Activated naive CD4-positive, alpha-beta T cell treated with anti-CD3 and anti-CD28 coated beads, Interleukin-2, amount 50 U/mL, for 72 hours (primary cell): ENCODE results near the gene UTP25. TPM values are rescaled to one million over a fixed set of nuclear protein-coding genes. Genes with fewer than 3 reads are reported as not detected.
A peak's percentile ranks its signal among the peaks of the same experiment; 100 is the strongest.
"Not testable (repeated sequence)": the region's sequence is repeated elsewhere in the genome, so short reads cannot be mapped to it uniquely, and the experiment has no call there.

Experiments
- ATAC-seq, 2 donors: fragments of 150-1000 bp; cut with Tn5 transposase; 2 replicates each; pipeline ENCODE4 v1.10.0; 2021; ENCODE audit warnings: mild to moderate bottlenecking in 2 of 2, moderate library complexity in 2 of 2
- DNase-seq, 2 donors: peaks; one replicate each; pipeline ENCODE4 v3.0.0; 2021 to 2022; ENCODE audit warnings: low spot score in 2 of 2
- H3K27ac Mint-ChIP-seq, 2 donors: one replicate each; pipeline ENCODE4 v1.8.0; 2022; ENCODE audit warnings: mild to moderate bottlenecking in 2 of 2, mixed read lengths in 2 of 2
- H3K36me3 Mint-ChIP-seq, 2 donors: one replicate each; pipeline ENCODE4 v1.8.0; 2022; ENCODE audit warnings: mixed read lengths in 2 of 2
- H3K9me3 Mint-ChIP-seq, 2 donors: one replicate each; pipeline ENCODE4 v1.8.0; 2022; ENCODE audit warnings: mixed read lengths in 2 of 2
- total RNA-seq, 2 donors: library from RNA; stranded (reverse); gene quantifications; one replicate each; pipeline ENCODE4 v1.2.3, GENCODE V29; 2022

The UTP25 gene, protein sequence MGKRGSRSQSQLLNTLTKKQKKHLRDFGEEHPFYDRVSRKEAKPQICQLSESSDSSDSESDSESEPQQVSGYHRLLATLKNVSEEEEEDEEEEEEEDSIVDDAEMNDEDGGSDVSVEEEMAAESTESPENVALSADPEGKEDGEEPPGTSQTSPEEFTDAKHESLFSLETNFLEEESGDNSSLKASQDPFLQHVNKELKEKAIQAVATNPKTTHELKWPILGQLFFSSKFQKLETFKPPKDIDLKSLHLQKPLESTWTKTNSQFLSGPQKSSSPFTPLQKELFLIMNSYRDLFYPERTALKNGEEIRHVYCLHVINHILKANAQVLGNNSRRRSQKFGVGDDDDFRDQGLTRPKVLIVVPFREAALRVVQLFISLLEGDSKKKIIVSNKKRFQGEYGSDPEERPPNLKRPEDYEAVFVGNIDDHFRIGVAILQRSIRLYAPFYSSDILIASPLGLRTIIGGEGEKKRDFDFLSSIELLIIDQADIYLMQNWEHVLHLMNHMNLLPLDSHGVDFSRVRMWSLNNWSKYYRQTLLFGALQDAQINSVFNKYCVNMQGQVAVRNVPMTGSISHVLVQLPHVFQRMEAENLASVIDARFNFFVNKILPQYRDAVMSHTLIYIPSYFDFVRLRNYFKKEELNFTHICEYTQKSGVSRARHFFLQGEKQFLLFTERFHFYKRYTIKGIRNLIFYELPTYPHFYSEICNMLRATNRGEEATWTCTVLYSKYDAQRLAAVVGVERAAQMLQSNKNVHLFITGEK
- 10 to 100 TPM; 11.3 to 11.4 TPM for total RNA-seq

DNA sequence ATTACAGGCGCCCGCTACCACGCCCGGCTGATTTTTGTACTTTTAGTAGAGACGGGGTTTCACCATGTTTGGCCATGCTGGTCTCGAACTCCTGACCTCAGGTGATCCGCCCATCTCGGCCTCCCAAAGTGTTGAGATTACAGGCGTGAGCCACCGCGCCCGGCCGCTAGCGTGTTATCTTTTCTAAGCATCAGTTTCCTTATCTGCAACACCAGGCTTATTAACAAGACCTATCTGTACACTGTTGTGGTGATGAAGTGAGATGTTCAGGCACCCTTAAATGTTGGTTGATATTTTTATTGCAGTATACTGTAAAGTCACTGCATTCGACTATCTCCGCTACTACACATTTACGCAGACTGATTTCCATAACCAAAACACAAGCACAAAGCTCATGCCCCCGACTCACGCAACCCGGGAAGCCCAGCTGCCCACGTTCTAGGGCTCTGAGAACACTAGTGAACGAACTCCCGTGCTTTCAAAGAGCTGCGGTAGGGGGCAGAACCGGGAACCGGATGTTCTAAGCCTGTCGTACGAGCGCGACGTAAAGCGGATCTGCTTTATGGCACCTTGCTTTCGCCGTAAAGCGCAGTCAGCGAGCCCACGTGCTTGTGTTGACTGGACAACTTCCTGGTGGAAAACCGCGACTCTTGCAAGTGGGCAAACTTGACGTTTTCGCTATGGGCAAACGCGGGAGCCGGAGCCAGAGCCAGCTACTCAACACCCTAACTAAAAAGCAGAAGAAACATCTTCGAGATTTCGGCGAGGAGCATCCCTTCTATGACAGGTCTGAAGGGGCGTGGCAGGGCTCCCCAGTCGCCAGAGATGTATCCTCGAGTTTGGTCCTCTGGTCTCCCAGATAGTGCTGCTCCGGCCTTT lies at the start of gene UTP25:
Gene UTP25, plus strand, starts transcription at position 589 of the 879 bp plus-strand sequence. Its CDS starts 92 bp downstream, at position 681.
- DNase-seq (peak; percentile 89 to 94), ATAC-seq (peak; percentile 88 to 92)
- Mint-ChIP-seq H3K27ac (peak within 1 kb of the TSS; percentile 93 to 96), H3K36me3 (peaks cover 12 to 30% of the 10 kb centered on the region in 2 donors), H3K9me3 (no peaks in the 10 kb centered on the region)

DNA sequence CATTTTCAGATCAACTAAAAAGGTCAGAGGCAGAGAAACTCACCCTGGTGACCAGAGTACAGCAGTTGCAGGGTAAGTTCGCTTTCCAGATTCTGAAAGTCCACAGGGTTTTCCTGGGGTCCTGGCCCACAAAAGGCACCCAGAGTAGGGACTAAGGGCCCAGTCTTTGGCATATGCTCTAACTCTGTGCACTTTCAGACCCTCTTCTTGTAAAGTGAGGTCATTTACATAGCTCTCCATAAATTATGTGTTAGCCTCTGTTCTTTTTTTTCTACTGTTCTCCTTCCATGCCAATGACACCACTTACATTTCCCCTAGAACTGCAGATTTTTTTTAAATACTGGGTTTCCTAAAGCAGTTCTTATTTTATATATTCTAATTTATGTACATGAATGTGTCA lies 49.7 kb upstream of the UTP25 start:
- DNase-seq: no peak
- peaks cover 23 to 30% of the 10 kb centered on the region in 2 donors for H3K36me3 Mint-ChIP-seq
- peak overlapping the region in 1 of 2 donors; percentile 5 for H3K27ac Mint-ChIP-seq
- H3K9me3 Mint-ChIP-seq: no peaks in the 10 kb centered on the region
- no peak for ATAC-seq

DNA sequence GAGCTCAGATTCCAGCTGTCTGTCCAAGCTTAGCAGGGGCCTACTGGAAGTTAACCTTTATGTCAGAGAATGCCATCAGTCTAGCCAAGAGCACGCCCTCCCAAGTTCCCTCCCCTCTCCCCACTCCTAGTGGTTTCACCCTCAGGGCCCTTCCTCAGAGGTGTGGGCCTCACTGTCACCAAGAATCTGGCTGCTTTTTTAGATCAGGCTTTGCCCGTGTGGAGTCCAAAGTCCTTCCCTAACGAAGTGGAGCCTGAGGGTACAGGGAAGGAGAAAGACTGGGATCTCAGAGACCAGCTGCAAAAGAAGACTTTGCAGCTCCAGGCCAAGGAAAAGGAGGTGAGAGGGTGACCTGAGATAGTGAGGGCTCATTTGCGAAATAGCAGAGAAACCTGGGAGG lies 47.5 kb upstream of the UTP25 start:
- Mint-ChIP-seq H3K9me3 (peaks cover under 1 to 2% of the 10 kb centered on the region in 2 donors), H3K36me3 (peaks cover 18 to 41% of the 10 kb centered on the region in 2 donors), H3K27ac (peak overlapping the region in 1 of 2 donors; percentile 64)
- no peak for ATAC-seq
- no peak for DNase-seq

DNA sequence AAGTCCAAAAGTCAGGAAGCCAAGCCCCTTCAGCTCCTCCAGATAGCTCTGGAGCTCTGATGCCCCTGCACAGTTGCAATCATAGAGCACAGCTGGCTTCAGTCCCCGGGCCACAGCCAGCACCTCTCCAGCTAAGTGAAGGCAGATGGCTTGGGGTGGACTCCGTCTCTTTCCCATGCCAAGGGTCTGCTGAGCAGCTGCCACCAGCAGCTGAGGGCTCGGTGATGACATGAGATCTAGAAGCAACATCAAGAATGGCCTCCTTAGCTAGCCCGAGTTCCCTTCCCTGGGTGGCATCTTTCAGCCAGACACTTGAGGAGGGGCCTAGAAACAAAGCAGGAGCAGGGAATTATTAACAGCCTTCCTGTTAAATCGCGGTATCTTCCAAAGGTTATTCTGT lies 44.4 kb upstream of the UTP25 start:
- ATAC-seq: no peak
- DNase-seq: no peak
- peak overlapping the region in 1 of 2 donors; percentile 93 for H3K27ac Mint-ChIP-seq
- peaks cover 6 to 7% of the 10 kb centered on the region in 2 donors for H3K9me3 Mint-ChIP-seq
- H3K36me3 Mint-ChIP-seq: peaks cover 17 to 38% of the 10 kb centered on the region in 2 donors

DNA sequence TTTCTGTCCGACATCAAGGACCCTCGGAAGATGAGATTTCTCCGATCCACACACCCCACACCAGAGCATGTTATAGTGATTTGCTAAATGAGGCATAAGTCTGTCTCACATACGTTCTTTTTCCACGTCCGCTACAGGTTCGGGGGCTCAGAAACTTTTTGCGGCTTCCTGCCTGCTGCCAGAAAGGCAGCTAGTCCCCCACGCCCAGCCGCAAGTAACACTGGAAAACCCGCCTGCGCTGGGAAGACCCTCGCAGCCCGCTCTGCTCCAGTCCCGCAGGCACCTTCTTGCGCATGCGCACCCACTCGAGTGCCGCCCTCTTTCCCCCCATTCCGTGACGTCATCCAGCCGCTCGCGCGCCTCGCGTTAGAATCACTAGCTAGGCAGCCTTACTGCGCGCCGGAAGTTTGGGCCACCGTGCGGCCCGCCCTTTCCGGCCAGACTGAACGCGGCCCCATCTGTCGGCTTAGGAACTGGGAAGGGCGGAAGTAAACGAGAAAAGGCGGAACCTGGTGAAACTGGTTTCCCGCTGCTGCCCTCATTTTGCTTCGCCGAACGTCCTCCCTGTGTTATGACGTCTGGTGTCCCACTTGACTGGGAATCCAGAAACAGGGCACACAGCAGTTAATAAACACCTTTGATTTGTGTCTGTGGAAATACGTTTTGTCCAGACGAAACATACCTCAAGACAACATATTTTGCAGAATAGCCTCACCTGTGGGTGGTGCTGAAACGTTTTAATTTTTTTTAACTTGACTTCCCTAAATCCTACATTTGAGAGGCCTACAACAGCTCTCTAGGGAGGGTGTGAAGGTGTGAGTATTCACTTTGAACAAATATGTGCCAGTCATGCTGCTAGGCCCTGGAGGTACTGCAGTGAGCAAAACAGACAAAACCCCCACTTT lies 43.3 kb upstream of the UTP25 start, which contains the start of gene C1orf74:
Gene C1orf74, minus strand, starts transcription at position 295 of the 905 bp plus-strand sequence. CDS start 925 bp downstream, outside the sequence.
- peak within 1 kb of the TSS; percentile 93 to 97 for H3K27ac Mint-ChIP-seq
- DNase-seq (peak; percentile 99), ATAC-seq (peak; percentile 99 to 100)
- peaks cover 6 to 7% of the 10 kb centered on the region in 2 donors for H3K9me3 Mint-ChIP-seq
- H3K36me3 Mint-ChIP-seq: peaks cover 17 to 27% of the 10 kb centered on the region in 2 donors

DNA sequence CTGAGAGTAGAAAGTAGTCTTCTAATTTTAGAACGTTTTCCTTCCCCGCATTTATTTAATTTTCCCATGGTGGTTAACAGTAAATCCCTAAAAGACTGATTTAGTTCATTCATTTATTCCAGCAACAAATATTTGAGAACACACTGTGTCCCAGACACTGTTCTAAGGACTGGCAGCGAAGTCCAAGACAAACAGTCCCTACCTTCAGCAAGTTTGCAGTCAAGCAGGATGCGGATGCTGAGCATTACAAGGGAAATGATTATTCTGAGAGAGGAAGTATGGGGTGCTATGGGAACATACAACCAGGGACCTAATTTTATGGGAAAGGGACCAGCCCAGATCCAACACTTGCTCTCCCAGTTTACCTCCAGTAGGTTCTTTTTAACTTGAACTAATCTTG lies 42.2 kb upstream of the UTP25 start:
- ATAC-seq: no peak
- no peak for DNase-seq
- Mint-ChIP-seq H3K27ac (peak overlapping the region in 1 of 2 donors; percentile 93), H3K9me3 (peaks cover 6 to 7% of the 10 kb centered on the region in 2 donors), H3K36me3 (peaks cover 23 to 26% of the 10 kb centered on the region in 2 donors)

DNA sequence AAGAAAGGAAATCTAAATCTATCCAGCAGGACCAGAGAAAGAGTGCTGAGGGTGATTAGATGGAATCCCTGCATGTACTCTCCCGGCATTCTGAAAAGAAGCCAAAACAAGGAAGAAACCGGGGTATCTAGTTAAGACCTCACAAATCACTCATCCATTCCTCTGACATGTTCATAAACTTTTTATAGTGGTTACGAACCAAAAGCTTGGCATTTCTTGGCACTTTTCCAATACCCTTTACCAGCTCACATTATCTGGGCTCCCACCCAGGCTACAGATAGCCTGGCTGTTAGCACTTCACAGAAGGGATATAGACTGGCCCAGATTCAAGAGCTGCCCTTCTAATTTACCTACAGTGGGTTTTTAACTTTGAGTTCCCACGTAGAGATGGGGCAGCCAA lies 41.6 kb upstream of the UTP25 start:
- no peak for ATAC-seq

DNA sequence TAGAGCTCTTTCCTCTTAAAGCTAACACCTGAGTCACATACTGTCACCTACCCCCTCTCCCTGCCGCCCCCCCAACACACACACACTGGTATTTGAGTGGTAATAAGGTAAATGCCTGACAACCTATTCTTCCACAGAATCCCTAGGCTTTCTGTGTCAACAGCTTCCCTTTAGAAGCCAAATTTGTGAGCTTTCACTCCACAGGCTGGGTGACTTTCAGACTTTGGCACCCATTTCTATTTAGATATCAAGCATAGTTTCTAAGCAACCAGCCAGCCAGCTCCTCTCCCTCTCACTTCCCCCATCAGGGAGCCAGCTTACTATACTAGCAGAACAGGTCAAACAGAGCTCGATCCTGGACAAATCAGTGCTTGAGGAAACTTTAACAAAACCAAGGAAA lies 40.2 kb upstream of the UTP25 start:
- peaks cover 22 to 23% of the 10 kb centered on the region in 2 donors for H3K36me3 Mint-ChIP-seq
- peaks cover 6 to 7% of the 10 kb centered on the region in 2 donors for H3K9me3 Mint-ChIP-seq
- DNase-seq (no peak), ATAC-seq (no peak)
- H3K27ac Mint-ChIP-seq: no peak overlapping the region

More for the DNA sequence above, 41.6 kb upstream of the UTP25 start:
- Mint-ChIP-seq H3K27ac (no peak overlapping the region), H3K36me3 (peaks cover 23 to 26% of the 10 kb centered on the region in 2 donors), H3K9me3 (peaks cover 6 to 7% of the 10 kb centered on the region in 2 donors)
- no peak for DNase-seq

DNA sequence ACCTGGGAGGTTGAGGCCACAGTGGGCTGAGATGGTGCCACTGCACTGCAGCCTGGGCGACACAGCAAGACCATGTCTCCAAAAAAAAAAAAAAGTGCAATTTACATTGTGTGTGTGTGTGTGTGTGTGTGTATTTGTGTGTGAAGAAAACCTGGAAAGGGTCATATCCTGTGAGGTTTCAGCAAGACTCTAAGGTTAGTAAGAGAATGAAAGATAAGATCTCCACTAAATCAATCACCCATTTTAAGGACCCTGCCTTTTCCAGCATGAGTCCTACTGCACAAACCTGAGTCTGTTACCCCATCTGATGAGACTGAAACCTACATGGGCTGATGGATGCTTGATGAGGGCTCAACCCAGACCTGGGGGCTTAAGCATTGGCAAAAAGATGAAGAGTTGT lies 38.5 kb upstream of the UTP25 start:
- peaks cover 13 to 19% of the 10 kb centered on the region in 2 donors for H3K36me3 Mint-ChIP-seq
- H3K27ac Mint-ChIP-seq: no peak overlapping the region
- ATAC-seq (no peak), DNase-seq (no peak)
- H3K9me3 Mint-ChIP-seq: peaks cover 6 to 7% of the 10 kb centered on the region in 2 donors

DNA sequence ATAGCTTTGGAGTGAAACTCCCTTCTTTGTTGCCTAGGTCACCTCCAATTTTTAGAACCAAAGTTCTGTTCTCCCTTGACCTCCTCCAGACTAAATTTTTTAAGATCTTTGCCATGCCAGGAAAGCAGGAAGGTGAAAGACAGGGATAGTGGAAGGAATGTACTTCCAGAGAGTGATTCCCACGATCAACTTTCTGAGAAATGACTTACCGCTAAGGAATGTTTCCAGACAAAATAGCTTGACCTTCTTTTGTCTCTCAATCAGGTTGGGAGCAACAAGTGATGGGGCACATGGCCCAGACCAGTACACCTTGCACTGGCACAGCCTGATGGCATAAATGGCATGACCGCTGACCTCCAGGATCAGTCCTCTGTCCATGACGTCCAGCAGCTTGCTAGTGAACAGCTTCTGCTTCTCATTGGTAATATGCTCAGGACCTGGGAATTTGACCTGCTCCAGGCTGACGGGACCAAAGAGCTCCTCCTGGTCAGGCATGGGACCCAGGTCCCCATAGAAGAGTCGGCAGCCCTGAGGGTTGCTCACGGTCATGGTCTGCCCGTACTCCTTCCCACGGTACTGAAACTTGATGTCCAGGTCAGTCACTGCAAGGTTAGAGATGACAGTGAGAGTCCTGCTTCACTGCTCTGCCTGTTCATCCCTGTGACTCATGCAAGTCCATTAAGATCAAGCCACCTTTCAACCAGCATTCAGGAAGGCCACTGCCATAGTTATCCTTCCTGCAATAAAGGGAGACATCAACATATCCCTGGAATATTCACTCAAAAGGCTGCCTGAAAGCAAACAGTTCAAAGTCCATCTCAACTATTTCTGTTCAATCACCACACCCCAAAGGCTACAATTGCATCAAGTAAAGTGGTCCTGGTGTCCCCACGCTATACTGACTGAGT lies 37.2 kb upstream of the UTP25 start:
- peaks cover 1 to 4% of the 10 kb centered on the region in 2 donors for H3K9me3 Mint-ChIP-seq
- H3K36me3 Mint-ChIP-seq: peaks cover 5 to 20% of the 10 kb centered on the region in 2 donors
- no peak overlapping the region for H3K27ac Mint-ChIP-seq
- ATAC-seq: no peak
- DNase-seq: no peak

DNA sequence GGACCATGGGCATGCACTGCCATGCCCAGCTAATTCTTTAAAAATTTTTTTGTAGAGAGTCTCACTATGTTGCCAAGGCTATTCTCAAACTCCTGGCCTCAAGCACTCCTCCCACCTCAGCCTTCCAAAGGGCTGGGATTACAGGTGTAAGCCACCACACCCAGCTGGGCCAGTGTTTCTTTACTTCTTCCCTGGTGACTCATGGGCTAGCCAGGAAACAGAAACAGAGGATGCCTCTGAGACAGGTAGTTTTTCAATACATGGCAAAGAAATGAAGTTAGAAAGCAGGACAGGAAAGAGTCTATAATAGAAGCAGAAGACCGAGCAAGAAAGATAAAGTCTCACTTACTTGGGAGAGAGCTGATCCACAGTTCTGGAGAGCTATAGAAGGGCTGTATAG lies 35.9 kb upstream of the UTP25 start:
- peaks cover 0 to 20% of the 10 kb centered on the region in 2 donors for H3K36me3 Mint-ChIP-seq
- no peak for ATAC-seq
- no peaks in the 10 kb centered on the region for H3K9me3 Mint-ChIP-seq
- H3K27ac Mint-ChIP-seq: no peak overlapping the region
- no peak for DNase-seq

DNA sequence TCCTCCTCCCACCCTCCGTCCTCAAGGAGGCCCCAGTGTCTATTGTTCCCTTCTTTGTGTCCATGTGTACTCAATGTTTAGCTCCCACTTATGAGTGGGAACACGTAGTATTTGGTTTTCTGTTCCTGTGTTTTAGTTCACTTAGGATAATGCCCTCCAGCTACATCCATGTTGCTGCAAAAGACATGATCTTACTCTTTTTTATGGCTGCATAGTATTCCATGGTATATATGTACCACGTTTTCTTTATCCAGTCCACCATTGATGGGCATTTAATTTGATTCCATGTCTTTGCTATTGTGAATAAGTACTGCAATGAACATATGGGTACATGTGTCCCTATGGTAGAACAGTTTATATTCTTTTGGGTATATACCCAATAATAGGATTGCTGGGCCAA lies 34.1 kb upstream of the UTP25 start:
- ATAC-seq, H3K9me3 Mint-ChIP-seq, DNase-seq: not testable (repeated sequence)

DNA sequence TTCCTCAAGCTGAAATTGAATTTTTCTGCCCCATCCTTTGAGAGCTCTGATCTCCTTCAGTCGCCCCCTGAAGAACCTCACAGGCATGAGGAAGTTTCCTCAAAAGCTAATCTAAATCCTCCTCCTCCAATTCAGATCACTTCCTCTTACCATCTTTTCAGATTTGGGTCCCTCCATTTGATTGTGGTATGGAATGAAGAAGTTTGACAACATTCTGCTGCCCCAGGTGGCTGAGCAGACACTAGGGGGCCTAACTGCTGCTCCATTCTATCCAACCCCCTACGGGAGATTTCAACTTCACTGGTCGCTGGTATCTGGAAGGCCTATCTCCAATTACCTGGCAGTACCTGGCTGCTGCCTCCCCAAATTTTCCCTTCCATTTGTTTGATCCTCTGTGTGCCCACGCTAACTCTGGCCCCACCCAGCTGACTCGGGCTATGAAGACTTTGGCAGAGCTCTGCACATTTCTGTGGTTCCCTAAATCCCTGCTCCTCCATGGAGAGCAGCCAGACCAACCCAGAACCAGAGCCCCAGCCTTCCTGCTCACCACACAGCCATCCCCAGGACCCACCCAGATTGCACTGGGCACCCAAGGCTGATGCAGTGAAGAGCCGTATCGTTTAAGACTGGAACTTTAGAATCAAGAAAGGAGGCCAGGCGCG lies 29.7 kb upstream of the UTP25 start:
- Mint-ChIP-seq H3K9me3 (no peaks in the 10 kb centered on the region), H3K27ac (peak overlapping the region in 1 of 2 donors; percentile 46), H3K36me3 (peaks cover 0 to 19% of the 10 kb centered on the region in 2 donors)
- ATAC-seq (no peak), DNase-seq (no peak)

More for the DNA sequence above, 34.1 kb upstream of the UTP25 start:
- peaks cover 0 to 25% of the 10 kb centered on the region in 2 donors for H3K36me3 Mint-ChIP-seq
- H3K27ac Mint-ChIP-seq: not testable (repeated sequence)
